Measurements from ENCODE around the gene EXOC1L. TPM values are rescaled to one million over a fixed set of nuclear protein-coding genes. Genes with fewer than 3 reads are reported as not detected.

EXOC1L gene
- polyA plus RNA-seq, 1 donor from 2014 or later: not detected

GRCh38 chr4:55853484-55854046, 34.0 kb downstream of the EXOC1L start, which contains the start of gene EXOC1:
TSS of gene EXOC1 (plus strand) at chr4:55853648. CDS start at chr4:55858324, 4,676 bp downstream.
- Mint-ChIP-seq H3K9me3 (no peaks in the 10 kb centered on the region), H3K27ac (peak within 1 kb of the TSS in 2 of 3 donors; percentile 91 to 95), H3K4me3 (peak within 1 kb of the TSS in 2 of 4 donors; percentile 32 to 36), H3K36me3 (peaks cover 4% of the 10 kb centered on the region), H3K4me1 (peaks cover 12 to 18% (median 12%) of the 10 kb centered on the region in 3 donors), H3K27me3 (peaks cover 2% of the 10 kb centered on the region)

GRCh38 chr4:55854129-55854528, 34.5 kb downstream of the EXOC1L start:
- H3K27ac Mint-ChIP-seq: peak overlapping the region in 1 of 3 donors; percentile 91
- H3K36me3 Mint-ChIP-seq: peaks cover 2% of the 10 kb centered on the region
- H3K4me1 Mint-ChIP-seq: peaks cover 12 to 19% (median 12%) of the 10 kb centered on the region in 3 donors
- peaks cover 2% of the 10 kb centered on the region for H3K27me3 Mint-ChIP-seq
- H3K9me3 Mint-ChIP-seq: no peaks in the 10 kb centered on the region
- no peak overlapping the region for H3K4me3 Mint-ChIP-seq

- H3K36me3 Mint-ChIP-seq: peaks cover 5% of the 10 kb centered on the region
- no peaks in the 10 kb centered on the region for H3K27me3 Mint-ChIP-seq
- peaks cover 12% of the 10 kb centered on the region in 3 donors for H3K4me1 Mint-ChIP-seq
- H3K4me3 Mint-ChIP-seq: peak overlapping the region in 2 of 4 donors; percentile 8 to 28
- H3K27ac Mint-ChIP-seq: no peak overlapping the region
- no peaks in the 10 kb centered on the region for H3K9me3 Mint-ChIP-seq
Measured at GRCh38 chr4:55857586-55857985, 38.0 kb downstream of the EXOC1L start.

GRCh38 chr4:55859711-55860110, 40.1 kb downstream of the EXOC1L start:
- Mint-ChIP-seq H3K27ac (no peak overlapping the region), H3K4me1 (peaks cover 5 to 9% (median 7%) of the 10 kb centered on the region in 3 donors), H3K9me3 (no peaks in the 10 kb centered on the region), H3K4me3 (no peak overlapping the region), H3K27me3 (no peaks in the 10 kb centered on the region), H3K36me3 (peaks cover 5% of the 10 kb centered on the region)

- Mint-ChIP-seq H3K36me3 (peaks cover 5% of the 10 kb centered on the region), H3K9me3 (no peaks in the 10 kb centered on the region), H3K27ac (no peak overlapping the region), H3K27me3 (no peaks in the 10 kb centered on the region), H3K4me1 (peaks cover 5 to 9% (median 6%) of the 10 kb centered on the region in 3 donors), H3K4me3 (no peak overlapping the region)
Measured at GRCh38 chr4:55864577-55865223, 45.1 kb downstream of the EXOC1L start.

DNA sequence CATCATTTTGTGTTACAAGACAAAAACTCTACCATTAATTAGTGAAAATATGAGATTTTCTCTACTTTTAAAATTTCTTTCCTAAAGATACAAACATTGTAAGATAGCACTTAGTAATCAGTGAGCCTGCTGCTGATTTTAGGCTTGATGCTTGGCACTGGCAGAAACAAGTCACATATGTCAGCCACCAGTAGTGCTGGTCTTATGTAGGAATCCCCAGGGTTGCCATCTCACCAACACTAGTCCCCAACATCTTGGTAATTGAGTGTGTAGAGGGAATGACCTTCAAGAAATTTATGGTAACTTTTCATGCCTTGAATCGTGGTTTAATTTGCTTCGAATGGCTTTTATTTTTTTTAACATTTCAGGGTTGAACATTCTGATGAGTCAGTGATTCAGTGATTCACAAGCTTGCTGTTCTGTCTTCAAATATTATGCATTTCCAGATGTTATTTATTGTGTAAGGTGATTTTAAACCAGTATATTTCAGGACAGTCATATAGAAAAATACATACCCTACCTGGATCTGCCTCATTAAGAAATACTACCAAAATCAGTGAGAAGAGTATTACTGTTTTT, 45.7 kb downstream of the EXOC1L start:
- Mint-ChIP-seq H3K4me3 (no peak overlapping the region), H3K27me3 (no peaks in the 10 kb centered on the region), H3K4me1 (peaks cover 5 to 9% (median 6%) of the 10 kb centered on the region in 3 donors), H3K27ac (no peak overlapping the region), H3K9me3 (no peaks in the 10 kb centered on the region), H3K36me3 (peaks cover 5% of the 10 kb centered on the region)

- H3K4me1 Mint-ChIP-seq: peaks cover 5 to 9% (median 6%) of the 10 kb centered on the region in 3 donors
- peaks cover 7% of the 10 kb centered on the region for H3K36me3 Mint-ChIP-seq
- peak overlapping the region in 1 of 3 donors; percentile 64 for H3K27ac Mint-ChIP-seq
- H3K27me3 Mint-ChIP-seq: no peaks in the 10 kb centered on the region
- H3K4me3 Mint-ChIP-seq: no peak overlapping the region
- no peaks in the 10 kb centered on the region for H3K9me3 Mint-ChIP-seq
Measured at GRCh38 chr4:55866290-55866907, 46.8 kb downstream of the EXOC1L start.

GRCh38 chr4:55866973-55867574, 47.5 kb downstream of the EXOC1L start:
- Mint-ChIP-seq H3K27ac (peak overlapping the region in 1 of 3 donors; percentile 64), H3K36me3 (peaks cover 7% of the 10 kb centered on the region), H3K9me3 (no peaks in the 10 kb centered on the region), H3K4me3 (no peak overlapping the region), H3K27me3 (no peaks in the 10 kb centered on the region), H3K4me1 (peaks cover 5 to 9% (median 6%) of the 10 kb centered on the region in 3 donors)

DNA sequence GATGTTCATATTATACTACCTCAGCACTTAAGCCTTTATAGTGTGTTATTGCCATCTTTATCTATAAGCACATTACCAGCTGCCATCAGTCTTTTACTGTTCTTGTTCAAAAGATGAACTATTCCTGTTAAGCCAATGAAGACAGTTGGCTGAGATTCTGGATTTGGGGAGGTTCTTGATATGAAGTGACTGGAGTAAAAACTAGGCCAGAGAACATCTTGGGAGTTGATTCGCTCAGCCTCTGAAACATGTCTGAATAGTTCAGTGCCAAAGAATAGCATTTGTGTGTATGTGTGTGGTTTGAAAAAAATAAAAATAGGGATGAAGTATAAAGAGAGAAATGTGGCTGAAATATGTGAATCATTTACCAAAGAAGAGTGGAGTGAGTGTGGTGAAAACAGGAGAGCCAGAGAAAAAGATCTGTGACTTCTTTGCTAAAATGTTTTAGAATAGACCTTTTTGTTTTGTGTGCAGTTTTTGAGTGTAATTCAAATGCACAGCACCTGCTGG, 49.0 kb downstream of the EXOC1L start:
- peaks cover 5 to 9% (median 6%) of the 10 kb centered on the region in 3 donors for H3K4me1 Mint-ChIP-seq
- H3K9me3 Mint-ChIP-seq: no peaks in the 10 kb centered on the region
- peaks cover 7% of the 10 kb centered on the region for H3K36me3 Mint-ChIP-seq
- peak overlapping the region in 1 of 3 donors; percentile 48 for H3K27ac Mint-ChIP-seq
- H3K27me3 Mint-ChIP-seq: no peaks in the 10 kb centered on the region
- no peak overlapping the region for H3K4me3 Mint-ChIP-seq

DNA sequence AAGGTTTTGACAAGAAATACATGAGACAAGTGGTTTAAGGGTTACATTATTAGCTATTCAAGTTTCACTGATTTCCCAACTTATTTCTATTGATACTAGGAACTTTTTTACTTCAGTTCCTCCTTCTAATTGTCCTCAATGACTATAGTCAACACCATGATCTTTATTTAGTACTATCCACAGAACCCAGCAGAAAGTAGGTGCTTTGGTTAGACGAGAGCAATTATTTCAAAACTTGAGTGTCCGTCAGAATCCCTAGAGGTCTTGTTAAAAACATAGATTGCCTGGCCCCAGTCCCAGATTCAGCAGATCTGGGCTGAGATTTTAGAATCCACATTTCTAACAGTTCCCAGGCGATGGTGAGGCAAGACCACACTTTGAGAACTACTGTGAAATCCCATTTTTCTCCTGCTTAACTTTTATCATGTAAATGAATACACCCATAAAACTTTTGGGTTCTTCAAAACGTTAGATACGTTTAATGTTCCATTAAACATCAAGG, 51.8 kb downstream of the EXOC1L start:
- Mint-ChIP-seq H3K9me3 (no peaks in the 10 kb centered on the region), H3K27ac (no peak overlapping the region), H3K27me3 (no peaks in the 10 kb centered on the region), H3K4me1 (peaks cover 4 to 6% (median 5%) of the 10 kb centered on the region in 3 donors), H3K4me3 (no peak overlapping the region), H3K36me3 (peaks cover 8% of the 10 kb centered on the region)

- Mint-ChIP-seq H3K36me3 (peaks cover 4% of the 10 kb centered on the region), H3K27me3 (no peaks in the 10 kb centered on the region), H3K27ac (no peak overlapping the region), H3K9me3 (no peaks in the 10 kb centered on the region), H3K4me1 (no peaks in the 10 kb centered on the region), H3K4me3 (no peak overlapping the region)
Measured at GRCh38 chr4:55874831-55875230, 55.2 kb downstream of the EXOC1L start.

GRCh38 chr4:55876387-55876786, 56.8 kb downstream of the EXOC1L start:
- Mint-ChIP-seq H3K27me3 (no peaks in the 10 kb centered on the region), H3K9me3 (no peaks in the 10 kb centered on the region)

DNA sequence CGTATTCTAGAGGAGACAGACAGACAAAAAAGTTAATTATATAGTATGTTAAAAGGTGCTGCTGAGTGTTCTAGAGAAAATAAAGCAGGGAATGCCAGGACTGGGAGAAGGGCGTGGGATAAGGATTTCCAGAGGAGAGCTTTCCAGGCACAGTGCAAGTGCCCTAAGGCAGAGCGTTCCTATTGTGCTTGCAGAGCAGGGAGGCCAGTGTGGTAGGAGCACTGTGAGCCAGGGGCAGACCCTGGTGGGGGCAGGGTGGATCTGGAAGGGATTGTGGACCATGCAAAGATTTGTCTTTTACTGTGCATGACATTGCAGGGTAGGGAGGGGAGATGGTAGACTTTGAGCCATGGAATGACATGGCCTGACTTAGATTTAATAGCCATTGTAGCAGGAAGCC, 59.6 kb downstream of the EXOC1L start:
- no peaks in the 10 kb centered on the region for H3K27me3 Mint-ChIP-seq
- no peak overlapping the region for H3K4me3 Mint-ChIP-seq
- no peaks in the 10 kb centered on the region for H3K9me3 Mint-ChIP-seq
- peaks cover 0 to 4% (median 0%) of the 10 kb centered on the region in 3 donors for H3K4me1 Mint-ChIP-seq
- H3K36me3 Mint-ChIP-seq: peaks cover 9% of the 10 kb centered on the region
- no peak overlapping the region for H3K27ac Mint-ChIP-seq

More at GRCh38 chr4:55876387-55876786, 56.8 kb downstream of the EXOC1L start:
- Mint-ChIP-seq H3K4me3 (no peak overlapping the region), H3K4me1 (peaks cover 0 to 2% (median 0%) of the 10 kb centered on the region in 3 donors), H3K36me3 (peaks cover 9% of the 10 kb centered on the region), H3K27ac (no peak overlapping the region)

DNA sequence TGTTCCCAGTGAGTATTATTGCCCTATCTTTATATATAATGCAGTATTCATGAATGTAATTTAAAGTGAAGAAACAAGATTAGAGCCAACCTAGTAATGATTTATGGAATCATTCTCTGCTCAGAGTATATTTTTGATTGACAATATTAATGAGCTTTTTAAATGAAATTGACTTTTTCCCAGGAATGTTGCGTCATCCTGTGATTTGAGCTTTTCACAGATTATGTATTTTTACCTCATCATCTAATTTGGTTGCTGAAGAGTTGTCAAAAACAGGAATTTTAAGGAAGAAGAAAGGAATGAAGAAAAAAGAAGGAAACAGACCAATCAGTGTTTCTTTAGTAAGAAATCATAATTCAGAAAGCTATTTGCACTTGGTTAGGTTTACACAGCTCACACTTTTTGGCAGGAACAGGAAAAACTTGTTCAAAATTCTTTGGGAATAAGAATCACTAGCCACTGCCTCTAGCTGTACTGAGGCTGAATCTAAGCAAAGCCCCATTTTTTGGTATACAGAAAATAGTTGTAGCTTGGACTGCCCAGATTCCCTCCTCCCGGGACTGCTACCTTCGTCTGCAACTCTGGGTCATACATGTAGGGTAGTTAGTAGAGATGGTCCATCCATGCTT, 61.2 kb downstream of the EXOC1L start:
- Mint-ChIP-seq H3K27ac (no peak overlapping the region), H3K36me3 (peaks cover 7% of the 10 kb centered on the region), H3K4me1 (peaks cover 0 to 4% (median 0%) of the 10 kb centered on the region in 3 donors), H3K27me3 (no peaks in the 10 kb centered on the region), H3K9me3 (no peaks in the 10 kb centered on the region), H3K4me3 (no peak overlapping the region)

Data from IgD-negative memory B cell (primary cell).